SK-N-SH (cell line): Measurements from ENCODE around the gene PAN3. TPM values are rescaled to one million over a fixed set of nuclear protein-coding genes. Genes with fewer than 3 reads are reported as not detected.

Experiments used
- CTCF ChIA-PET: fragments of 300-600, 350-600 bp; formaldehyde crosslinking; extraction: SDS; loops from one replicate; lab custom pipeline; 2021; lab: Yijun Ruan, JAX
- POLR2A ChIA-PET: fragments of 350-600 bp; sonication (Branson Sonifier 250); formaldehyde crosslinking; extraction: SDS; loops from one replicate; lab custom pipeline; 2020; ENCODE audit warnings: antibody characterized with exemption, inconsistent platforms; lab: Yijun Ruan, JAX
- DNase-seq: peaks from one replicate; pipeline ENCODE4 v3.0.0; 2012
- H2AFZ ChIP-seq: fragments of 200-600 bp; sonication (generic); 2 replicates; pipeline ENCODE4 v1.8.1; 2016; ENCODE audit warnings: antibody characterized with exemption, mild to moderate bottlenecking, low read depth
- H3F3A ChIP-seq: fragments of 200-600 bp; sonication (generic); replicated peaks from 2 replicates; pipeline ENCODE3; 2016; ENCODE audit warnings: antibody characterized with exemption, mild to moderate bottlenecking; ENCODE audit not compliant: insufficient read depth
- H3K27ac ChIP-seq, 2 experiments: fragments of 200-500 bp in 1 of 2; fragments of 200-600 bp in 1 of 2; sonication (Bioruptor generic) in 1 of 2; sonication (generic), shearing (Covaris generic) in 1 of 2; 2 replicates each; pipeline versions ENCODE4 v1.5.1 to v1.6.1; 2014 to 2016; ENCODE audit warnings: low read depth in 2 of 2, inconsistent platforms in 1 of 2, low read length in 1 of 2, mild to moderate bottlenecking in 1 of 2, mixed read lengths in 1 of 2
- H3K27me3 ChIP-seq: fragments of 200-600 bp; sonication (generic), shearing (Covaris generic); 2 replicates; pipeline ENCODE4 v1.6.1; 2016; ENCODE audit warnings: mixed run types; ENCODE audit not compliant: insufficient read depth
- H3K36me3 ChIP-seq, 2 experiments: fragments of 200-500 bp in 1 of 2; fragments of 200-600 bp in 1 of 2; sonication (Bioruptor generic) in 1 of 2; sonication (generic) in 1 of 2; replicated peaks in 1 of 2; 2 replicates each; pipeline versions ENCODE3 to v1.5.1; 2014 to 2016; ENCODE audit warnings: low read length in 1 of 2, mild to moderate bottlenecking in 1 of 2; ENCODE audit not compliant: insufficient read depth in 2 of 2, control insufficient read depth in 1 of 2
- H3K4me1 ChIP-seq, 2 experiments: fragments of 200-500 bp in 1 of 2; fragments of 200-600 bp in 1 of 2; sonication (Bioruptor generic) in 1 of 2; sonication (generic), shearing (Covaris generic) in 1 of 2; 2 replicates each; pipeline versions ENCODE4 v1.5.1 to v1.6.1; 2014 to 2016; ENCODE audit warnings: low read depth in 1 of 2, low read length in 1 of 2, mixed run types in 1 of 2; ENCODE audit not compliant: insufficient read depth in 2 of 2, control insufficient read depth in 1 of 2
- H3K4me2 ChIP-seq: fragments of 200-600 bp; sonication (generic), shearing (Covaris generic); 2 replicates; pipeline ENCODE4 v1.6.1; 2017; ENCODE audit warnings: mixed run types
- H3K4me3 ChIP-seq, 2 experiments: fragments of 200-500 bp in 1 of 2; fragments of 200-600 bp in 1 of 2; sonication (Bioruptor generic) in 1 of 2; sonication (generic), shearing (Covaris generic) in 1 of 2; 2 replicates each; pipeline versions ENCODE4 v1.5.1 to v1.8.1; 2014 to 2016; ENCODE audit warnings: low read depth in 2 of 2, inconsistent platforms in 1 of 2, low read length in 1 of 2, mild to moderate bottlenecking in 1 of 2, mixed read lengths in 1 of 2, moderate library complexity in 1 of 2
- H3K79me2 ChIP-seq: fragments of 200-600 bp; sonication (generic); 2 replicates; pipeline ENCODE4 v1.8.1; 2017; ENCODE audit warnings: mild to moderate bottlenecking; ENCODE audit not compliant: insufficient read depth
- H3K9ac ChIP-seq: fragments of 200-600 bp; sonication (generic); 2 replicates; pipeline ENCODE4 v1.6.1; 2017; ENCODE audit warnings: mixed run types
- H3K9me2 ChIP-seq: fragments of 200-600 bp; sonication (generic); 2 replicates; pipeline ENCODE4 v1.6.1; 2017; ENCODE audit warnings: mixed run types
- H3K9me3 ChIP-seq: fragments of 200-600 bp; sonication (generic); 2 replicates; pipeline ENCODE4 v1.6.1; 2017; ENCODE audit warnings: mixed run types, mild to moderate bottlenecking, moderate library complexity
- H4K20me1 ChIP-seq: fragments of 200-600 bp; sonication (generic); 2 replicates; pipeline ENCODE4 v1.6.1; 2017; ENCODE audit warnings: mild to moderate bottlenecking, mixed run types; ENCODE audit not compliant: insufficient read depth
- CTCF ChIP-seq: fragments of 200-600 bp; sonication (generic); IDR thresholded peaks from 2 replicates; pipeline ENCODE4 v1.6.1; 2017; ENCODE audit warnings: antibody characterized with exemption, mild to moderate bottlenecking, moderate library complexity
- ELF1 ChIP-seq: IDR thresholded peaks from 2 replicates; pipeline ENCODE4 v1.4.0; 2012
- FOSL2 ChIP-seq: IDR thresholded peaks from 2 replicates; pipeline ENCODE4 v1.4.0; 2012; ENCODE audit warnings: low read depth, mild to moderate bottlenecking, moderate library complexity, borderline replicate concordance
- FOXM1 ChIP-seq: IDR thresholded peaks from 2 replicates; pipeline ENCODE4 v1.4.0; 2012; ENCODE audit warnings: low read depth, mild to moderate bottlenecking
- GATA2 ChIP-seq: sonication (generic); formaldehyde crosslinking; IDR thresholded peaks from 2 replicates; pipeline ENCODE4 v1.5.0; 2020; ENCODE audit warnings: mild to moderate bottlenecking, missing genetic modification reagents
- JUND ChIP-seq: IDR thresholded peaks from 2 replicates; pipeline ENCODE4 v1.4.0; 2012
- MEF2A ChIP-seq: IDR thresholded peaks from 2 replicates; pipeline ENCODE4 v1.4.0; 2012; ENCODE audit warnings: low read depth, borderline replicate concordance
- NRF1 ChIP-seq: IDR thresholded peaks from 2 replicates; pipeline ENCODE4 v1.6.1; 2012; ENCODE audit warnings: low read depth, mild to moderate bottlenecking, low read length
- PBX3 ChIP-seq: IDR thresholded peaks from 2 replicates; pipeline ENCODE4; 2012
- POLR2AphosphoS5 ChIP-seq: IDR thresholded peaks from 2 replicates; pipeline ENCODE4 v1.6.1; 2012; ENCODE audit warnings: low read depth, low read length
- RCOR1 ChIP-seq: fragments of 150-350 bp; IDR thresholded peaks from 2 replicates; pipeline ENCODE4 v1.6.1; 2017; ENCODE audit warnings: antibody characterized with exemption, low read length
- TCF12 ChIP-seq: IDR thresholded peaks from 2 replicates; pipeline ENCODE4 v1.4.0; 2012
- YY1 ChIP-seq: IDR thresholded peaks from 2 replicates; pipeline ENCODE4 v1.4.0; 2012; ENCODE audit warnings: low read depth, mild to moderate bottlenecking
- WGBS: methylation state at CpG from one replicate; pipeline ENCODE4 v1.1.6; 2017; ENCODE audit warnings: low lambda C conversion rate; 5-methylcytosine and 5-hydroxymethylcytosine counted together
- polyA plus RNA-seq, 3 experiments: library from polyadenylated mRNA; depleted of rRNA; stranded (reverse); fragments of >200 nt; gene quantifications; 2 replicates each; pipeline ENCODE4 v1.2.3, GENCODE V29; 2012
- TF ChIP-seq, protein P1 (sequence below): IDR thresholded peaks from 2 replicates; pipeline ENCODE4 v1.4.0; 2012; ENCODE audit warnings: low read depth, borderline replicate concordance

Gene PAN3
- polyA plus RNA-seq, 1 of the 3 experiments (the other 2 are of a cell fraction): 6.4 TPM

DNA sequence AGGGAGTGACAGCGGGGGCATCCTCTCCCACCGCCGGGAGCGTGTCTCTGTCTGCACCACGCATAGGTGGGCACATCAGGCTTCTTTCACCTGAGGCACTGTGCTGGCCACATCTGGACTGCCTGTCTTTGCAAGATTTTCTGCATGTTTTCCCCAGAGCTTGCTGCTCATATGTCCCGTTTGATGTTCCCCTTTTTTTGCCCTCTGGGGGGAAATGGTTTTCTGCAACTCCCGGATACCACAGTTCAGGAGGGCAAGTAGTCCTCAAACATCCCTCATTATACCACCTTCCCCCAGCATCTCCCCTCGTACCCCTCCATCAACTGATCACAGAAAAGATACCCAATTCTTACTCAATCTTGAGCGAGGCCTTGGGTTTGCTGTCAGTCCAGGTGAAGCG is 168.0 kb downstream of the PAN3 start:
- Histone ChIP-seq H3K9ac (no peak overlapping the region), H3K27ac (no peak overlapping the region), H2AFZ (no peak overlapping the region), H3K4me1 (no peaks in the 10 kb centered on the region), H3K9me3 (no peaks in the 10 kb centered on the region), H4K20me1 (no peaks in the 10 kb centered on the region), H3K4me3 (no peak overlapping the region), H3K79me2 (no peaks in the 10 kb centered on the region), H3K9me2 (no peaks in the 10 kb centered on the region), H3F3A (no peaks in the 10 kb centered on the region), H3K4me2 (no peak overlapping the region), H3K36me3 (no peaks in the 10 kb centered on the region), H3K27me3 (no peaks in the 10 kb centered on the region)
- CTCF ChIA-PET: interaction anchor here (1.3 kb wide), 1 partner anchor 8 kb away, joined by 4 read pairs; no protein-coding TSS in a partner anchor
- no peak for DNase-seq
- 60% methylated on average over 8 of the region's 10 CpGs for WGBS
- POLR2A ChIA-PET: no interaction called here
- TF ChIP-seq NRF1 (no peak), TCF12 (no peak), JUND (no peak), ELF1 (no peak), MEF2A (no peak), GATA2 (CRISPR knock-in tag) (no peak), FOXM1 (no peak), CTCF (no peak), PBX3 (no peak), FOSL2 (no peak), RCOR1 (no peak)
- TF ChIP-seq, protein P1, sequence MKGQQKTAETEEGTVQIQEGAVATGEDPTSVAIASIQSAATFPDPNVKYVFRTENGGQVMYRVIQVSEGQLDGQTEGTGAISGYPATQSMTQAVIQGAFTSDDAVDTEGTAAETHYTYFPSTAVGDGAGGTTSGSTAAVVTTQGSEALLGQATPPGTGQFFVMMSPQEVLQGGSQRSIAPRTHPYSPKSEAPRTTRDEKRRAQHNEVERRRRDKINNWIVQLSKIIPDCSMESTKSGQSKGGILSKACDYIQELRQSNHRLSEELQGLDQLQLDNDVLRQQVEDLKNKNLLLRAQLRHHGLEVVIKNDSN: no peak

- Histone ChIP-seq H2AFZ (no peak overlapping the region), H3K4me2 (no peak overlapping the region), H3K9me3 (no peaks in the 10 kb centered on the region), H3K9ac (no peak overlapping the region), H3K4me3 (no peak overlapping the region), H4K20me1 (no peaks in the 10 kb centered on the region), H3K79me2 (no peaks in the 10 kb centered on the region), H3K4me1 (no peaks in the 10 kb centered on the region), H3K9me2 (no peaks in the 10 kb centered on the region), H3K27me3 (no peaks in the 10 kb centered on the region), H3F3A (no peaks in the 10 kb centered on the region), H3K27ac (no peak overlapping the region), H3K36me3 (no peaks in the 10 kb centered on the region)
- DNase-seq: no peak
- POLR2A ChIA-PET: no interaction called here
- TF ChIP-seq YY1 (no peak), TCF12 (no peak), POLR2AphosphoS5 (no peak), CTCF (peak; percentile 37), MEF2A (no peak)
- 66% methylated on average over 6 of the region's 6 CpGs for WGBS
- CTCF ChIA-PET: interaction anchor here (3.8 kb wide), 1 partner anchor 11 kb away, joined by 16 read pairs; no protein-coding TSS in a partner anchor
These were observed 175.2 kb downstream of the PAN3 start for GRCh38 chr13:28313579-28313978.
